Keratinocyte (primary cell): ENCODE results near the gene ZBTB24. TPM values are rescaled to one million over a fixed set of nuclear protein-coding genes. Genes with fewer than 3 reads are reported as not detected.

Experiments used
- DNase-seq: peaks from one replicate; pipeline ENCODE4 v3.0.0-alpha.2; 2011; ENCODE audit warnings: low read depth, missing footprints, low spot score
- FAIRE-seq: peaks from 2 replicates; lab custom pipeline; 2011; peaks lifted over from hg19 to GRCh38; lab: Jason Lieb, UNC
- H2AFZ ChIP-seq: 2 replicates; pipeline ENCODE4 v1.6.0; 2012; ENCODE audit warnings: low read length, control low read depth, inconsistent platforms; ENCODE audit not compliant: control insufficient read depth
- H3K27ac ChIP-seq: 2 replicates; pipeline ENCODE4 v1.5.1; 2011; ENCODE audit warnings: low read length; ENCODE audit not compliant: control insufficient read depth, insufficient read depth
- H3K27me3 ChIP-seq: 3 replicates; pipeline ENCODE4 v1.6.0; 2011; ENCODE audit warnings: low read length; ENCODE audit not compliant: control insufficient read depth, insufficient read depth; ENCODE audit errors: extremely low read depth
- H3K36me3 ChIP-seq, 2 experiments: 2 replicates in 1 of 2; 3 replicates in 1 of 2; pipeline ENCODE4 v1.5.1; 2011; ENCODE audit warnings: low read length in 2 of 2, mild to moderate bottlenecking in 1 of 2; ENCODE audit not compliant: control insufficient read depth in 2 of 2, insufficient read depth in 2 of 2; ENCODE audit errors: extremely low read depth in 1 of 2
- H3K4me1 ChIP-seq: 3 replicates; pipeline ENCODE4 v1.5.1; 2011; ENCODE audit warnings: low read length; ENCODE audit not compliant: control insufficient read depth, insufficient read depth; ENCODE audit errors: extremely low read depth
- H3K4me2 ChIP-seq: 3 replicates; pipeline ENCODE4 v1.6.0; 2011; ENCODE audit warnings: low read depth, low read length; ENCODE audit not compliant: control insufficient read depth, insufficient read depth; ENCODE audit errors: extremely low read depth
- H3K4me3 ChIP-seq, 3 experiments: fragments of 200-600 bp in 1 of 3; sonication (generic) in 1 of 3; 2 replicates in 2 of 3; 3 replicates in 1 of 3; pipeline ENCODE4 v1.5.1; 2011 to 2016; ENCODE audit warnings: low read length in 3 of 3, mild to moderate bottlenecking in 3 of 3, control low read depth in 2 of 3, inconsistent platforms in 1 of 3, low read depth in 1 of 3, mixed read lengths in 1 of 3, mixed run types in 1 of 3, moderate library complexity in 1 of 3; ENCODE audit not compliant: control insufficient read depth in 2 of 3, insufficient read depth in 2 of 3; ENCODE audit errors: extremely low read depth in 1 of 3
- H3K79me2 ChIP-seq: 2 replicates; pipeline ENCODE4 v1.6.0; 2012; ENCODE audit warnings: low read length; ENCODE audit not compliant: control insufficient read depth, insufficient read depth
- H3K9ac ChIP-seq: 3 replicates; pipeline ENCODE4 v1.6.0; 2011; ENCODE audit warnings: low read length; ENCODE audit not compliant: control insufficient read depth, insufficient read depth; ENCODE audit errors: extremely low read depth
- H3K9me1 ChIP-seq: 3 replicates; pipeline ENCODE4 v1.6.0; 2011; ENCODE audit warnings: low read length; ENCODE audit not compliant: control insufficient read depth, insufficient read depth; ENCODE audit errors: extremely low read depth
- H3K9me3 ChIP-seq: 2 replicates; pipeline ENCODE4 v1.5.1; 2012; ENCODE audit warnings: low read depth, low read length; ENCODE audit not compliant: control insufficient read depth
- H4K20me1 ChIP-seq: 3 replicates; pipeline ENCODE4 v1.6.0; 2011; ENCODE audit warnings: low read length; ENCODE audit not compliant: control insufficient read depth, insufficient read depth; ENCODE audit errors: extremely low read depth
- EZH2 ChIP-seq: IDR thresholded peaks from one replicate; pipeline ENCODE4 v1.6.1; 2012; ENCODE audit warnings: inconsistent platforms, mild to moderate bottlenecking, low read length, moderate library complexity
- dilution Hi-C: fragments of 300-500 bp; cut with MboI; formaldehyde crosslinking; loops from one replicate; pipeline ENCODE4 v1.7.0; 2020; ENCODE audit warnings: low sequenced_read_pairs; ENCODE audit not compliant: extremely low pct_ligation_motif_present
- polyA plus RNA-seq, 5 experiments: library from polyadenylated mRNA; depleted of rRNA in 3 of 5; stranded (reverse) in 3 of 5; stranded (forward) in 1 of 5; unstranded in 1 of 5; fragments of >200 nt; gene quantifications; 1 replicate in 1 of 5; 2 replicates in 3 of 5; 3 replicates in 1 of 5; pipeline versions ENCODE4 v1.2.1 to v1.2.3, GENCODE V29; 2011 to 2012; ENCODE audit warnings: missing spikeins in 2 of 5, low read depth in 1 of 5, low replicate concordance in 1 of 5
- TF ChIP-seq, protein P1 (sequence below), 3 experiments: IDR thresholded peaks in 1 of 3; conservative IDR thresholded peaks in 1 of 3; optimal IDR thresholded peaks in 1 of 3; 2 replicates in 2 of 3; 3 replicates in 1 of 3; pipeline versions ENCODE3 to v1.5.1; 2011; ENCODE audit warnings: low read length in 3 of 3, mild to moderate bottlenecking in 3 of 3, moderate library complexity in 2 of 3, control low read depth in 1 of 3, inconsistent platforms in 1 of 3; ENCODE audit not compliant: insufficient read depth in 2 of 3; ENCODE audit errors: extremely low read depth in 1 of 3

ZBTB24 gene
- polyA plus RNA-seq, 1 donor (not counting 4 experiments of a cell fraction or from before 2014, with no cell fraction given) = 4.6 TPM

DNA sequence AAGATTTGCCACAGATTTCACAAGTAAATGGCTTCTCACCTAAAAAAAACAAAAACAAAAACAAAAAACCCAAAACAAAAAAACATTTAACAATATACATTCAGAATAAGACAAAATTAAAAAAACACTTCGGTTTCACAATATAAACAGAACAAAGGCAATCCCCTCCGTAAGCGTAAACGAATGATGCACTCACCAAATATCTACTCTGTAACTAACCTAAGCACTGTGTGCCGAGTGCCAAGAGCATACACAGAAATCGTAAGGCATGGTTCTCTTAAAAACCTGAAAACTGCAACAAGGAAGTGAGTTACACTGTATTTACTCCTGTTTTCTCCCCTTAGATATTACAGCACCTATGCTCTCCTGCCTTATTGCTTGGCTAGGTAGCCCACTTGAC, 15.3 kb downstream of the ZBTB24 start:
- no peaks in the 10 kb centered on the region for H3K4me1 ChIP-seq
- H3K27ac ChIP-seq = no peak overlapping the region
- H3K36me3 ChIP-seq = peaks cover 28 to 29% of the 10 kb centered on the region in 2 experiments
- no peak for FAIRE-seq
- DNase-seq = no peak
- no peaks in the 10 kb centered on the region for H3K27me3 ChIP-seq
- H2AFZ ChIP-seq = no peak overlapping the region
- no peaks in the 10 kb centered on the region for H3K79me2 ChIP-seq
- H3K9me3 ChIP-seq = no peaks in the 10 kb centered on the region
- no peak for TF ChIP-seq EZH2
- TF ChIP-seq, protein P1, sequence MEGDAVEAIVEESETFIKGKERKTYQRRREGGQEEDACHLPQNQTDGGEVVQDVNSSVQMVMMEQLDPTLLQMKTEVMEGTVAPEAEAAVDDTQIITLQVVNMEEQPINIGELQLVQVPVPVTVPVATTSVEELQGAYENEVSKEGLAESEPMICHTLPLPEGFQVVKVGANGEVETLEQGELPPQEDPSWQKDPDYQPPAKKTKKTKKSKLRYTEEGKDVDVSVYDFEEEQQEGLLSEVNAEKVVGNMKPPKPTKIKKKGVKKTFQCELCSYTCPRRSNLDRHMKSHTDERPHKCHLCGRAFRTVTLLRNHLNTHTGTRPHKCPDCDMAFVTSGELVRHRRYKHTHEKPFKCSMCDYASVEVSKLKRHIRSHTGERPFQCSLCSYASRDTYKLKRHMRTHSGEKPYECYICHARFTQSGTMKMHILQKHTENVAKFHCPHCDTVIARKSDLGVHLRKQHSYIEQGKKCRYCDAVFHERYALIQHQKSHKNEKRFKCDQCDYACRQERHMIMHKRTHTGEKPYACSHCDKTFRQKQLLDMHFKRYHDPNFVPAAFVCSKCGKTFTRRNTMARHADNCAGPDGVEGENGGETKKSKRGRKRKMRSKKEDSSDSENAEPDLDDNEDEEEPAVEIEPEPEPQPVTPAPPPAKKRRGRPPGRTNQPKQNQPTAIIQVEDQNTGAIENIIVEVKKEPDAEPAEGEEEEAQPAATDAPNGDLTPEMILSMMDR (optimal IDR thresholded peaks at IDR 0.05 in 1 of 3, IDR thresholded peaks at IDR 0.05 in 1 of 3, conservative IDR thresholded peaks at IDR 0.05 in 1 of 3; ENCODE audit: extremely low read depth in 1 of 3, insufficient read depth in 2 of 3, low read length in 3 of 3) = no peak
- no peak overlapping the region for H3K9ac ChIP-seq
- H4K20me1 ChIP-seq = no peaks in the 10 kb centered on the region
- H3K4me2 ChIP-seq = no peak overlapping the region
- H3K4me3 ChIP-seq = no peak overlapping the region
- H3K9me1 ChIP-seq = no peaks in the 10 kb centered on the region
- dilution Hi-C loops = no loop called here

DNA sequence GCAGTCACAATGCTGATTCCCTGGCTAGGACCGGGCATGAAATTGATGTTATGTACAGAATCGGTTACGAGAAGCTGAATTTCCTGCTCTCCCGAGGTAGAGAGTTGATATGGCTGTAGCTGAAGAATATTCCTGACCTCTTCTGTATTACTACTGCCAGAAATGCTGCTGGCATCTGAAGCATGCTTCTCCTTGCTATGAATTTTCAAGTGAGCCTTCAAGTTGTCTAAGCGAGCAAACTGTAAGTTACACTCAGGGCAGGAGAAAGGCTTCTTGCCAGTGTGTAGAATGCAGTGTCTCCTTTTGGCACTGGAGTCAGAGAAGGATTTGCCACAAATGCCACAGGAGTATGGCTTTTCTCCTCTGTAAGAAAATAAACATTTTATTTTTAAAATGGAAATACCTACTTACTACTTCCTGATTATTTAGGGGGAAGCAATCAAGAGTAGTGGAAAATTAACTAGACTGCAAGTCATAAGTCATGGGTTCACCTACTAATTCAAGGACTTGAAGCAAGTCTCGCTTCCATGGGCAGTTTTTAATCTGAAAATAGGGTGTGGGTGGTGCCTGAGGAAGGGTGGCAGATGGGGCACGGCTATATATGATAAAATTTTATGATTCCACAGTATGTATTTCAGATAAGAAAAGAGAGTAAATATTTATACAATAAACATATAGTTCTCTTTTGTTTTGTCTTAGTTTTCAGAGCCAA, 16.7 kb downstream of the ZBTB24 start:
- dilution Hi-C loops = no loop called here
- no peak for FAIRE-seq
- TF ChIP-seq, protein P1 (optimal IDR thresholded peaks at IDR 0.05 in 1 of 3, IDR thresholded peaks at IDR 0.05 in 1 of 3, conservative IDR thresholded peaks at IDR 0.05 in 1 of 3; ENCODE audit: extremely low read depth in 1 of 3, insufficient read depth in 2 of 3, low read length in 3 of 3) = no peak
- no peak for TF ChIP-seq EZH2

More for the DNA sequence above, 16.7 kb downstream of the ZBTB24 start:
- H3K9ac ChIP-seq = no peak overlapping the region
- H3K27ac ChIP-seq = no peak overlapping the region
- H3K27me3 ChIP-seq = no peaks in the 10 kb centered on the region
- H3K4me3 ChIP-seq = no peak overlapping the region
- no peak overlapping the region for H2AFZ ChIP-seq
- no peaks in the 10 kb centered on the region for H4K20me1 ChIP-seq
- H3K36me3 ChIP-seq = peaks cover 22 to 24% of the 10 kb centered on the region in 2 experiments
- no peaks in the 10 kb centered on the region for H3K9me1 ChIP-seq
- H3K79me2 ChIP-seq = no peaks in the 10 kb centered on the region
- DNase-seq = no peak
- no peak overlapping the region for H3K4me2 ChIP-seq
- H3K4me1 ChIP-seq = peaks cover 8% of the 10 kb centered on the region
- no peaks in the 10 kb centered on the region for H3K9me3 ChIP-seq
